Activated CD8-positive, alpha-beta T cell treated with anti-CD3 and anti-CD28 coated beads for 36 hours (primary cell): Measurements from ENCODE around the gene KLHL42. TPM values are rescaled to one million over a fixed set of nuclear protein-coding genes. Genes with fewer than 3 reads are reported as not detected.

Source experiments
- ATAC-seq: fragments of 200-7000 bp; cut with Tn5 transposase; one replicate; pipeline ENCODE4 v1.10.0; 2021; ENCODE audit warnings: mild to moderate bottlenecking, moderate library complexity
- CTCF ChIA-PET: fragments of 350-600 bp; sonication (Branson Sonifier 250); formaldehyde crosslinking; loops from one replicate; lab custom pipeline; 2021; ENCODE audit warnings: antibody characterized with exemption; lab: Charles Lee
- POLR2A ChIA-PET: fragments of 350-600 bp; sonication (Branson Sonifier 250); formaldehyde crosslinking; loops from one replicate; lab custom pipeline; 2021; ENCODE audit warnings: antibody characterized with exemption; lab: Charles Lee
- DNase-seq: peaks from one replicate; pipeline ENCODE4 v3.0.0-alpha.2; 2020
- H3K27ac Mint-ChIP-seq: one replicate; pipeline ENCODE4 v1.8.0; 2021; ENCODE audit warnings: mild to moderate bottlenecking, mixed read lengths
- H3K27me3 Mint-ChIP-seq: one replicate; pipeline ENCODE4 v1.8.0; 2021; ENCODE audit warnings: mixed read lengths
- H3K36me3 Mint-ChIP-seq: one replicate; pipeline ENCODE4 v1.8.0; 2021; ENCODE audit warnings: low read depth, mixed read lengths
- H3K4me1 Mint-ChIP-seq: one replicate; pipeline ENCODE4 v1.8.0; 2021; ENCODE audit warnings: low read depth, mixed read lengths
- H3K4me3 Mint-ChIP-seq: one replicate; pipeline ENCODE4 v1.8.0; 2021; ENCODE audit warnings: mild to moderate bottlenecking, moderate library complexity, mixed read lengths
- H3K9me3 Mint-ChIP-seq: one replicate; pipeline ENCODE4 v1.8.0; 2021; ENCODE audit warnings: mixed read lengths
- intact Hi-C: fragments of 100-400 bp; cut with micrococcal nuclease; formaldehyde crosslinking; loops from one replicate; pipeline ENCODE4 v1.10.0; 2022
- total RNA-seq, 2 experiments: library from RNA; stranded (reverse); gene quantifications; one replicate each; pipeline ENCODE4 v1.2.3, GENCODE V29; 2021
- TF ChIP-seq, protein P1 (sequence below): fragments of 200-600 bp; IDR thresholded peaks from one replicate; pipeline ENCODE4 v1.8.0; 2022; ENCODE audit warnings: antibody characterized with exemption, mild to moderate bottlenecking

Gene KLHL42
- total RNA-seq, 2 experiments from 2014 or later: 10.2 to 11.3 TPM

DNA sequence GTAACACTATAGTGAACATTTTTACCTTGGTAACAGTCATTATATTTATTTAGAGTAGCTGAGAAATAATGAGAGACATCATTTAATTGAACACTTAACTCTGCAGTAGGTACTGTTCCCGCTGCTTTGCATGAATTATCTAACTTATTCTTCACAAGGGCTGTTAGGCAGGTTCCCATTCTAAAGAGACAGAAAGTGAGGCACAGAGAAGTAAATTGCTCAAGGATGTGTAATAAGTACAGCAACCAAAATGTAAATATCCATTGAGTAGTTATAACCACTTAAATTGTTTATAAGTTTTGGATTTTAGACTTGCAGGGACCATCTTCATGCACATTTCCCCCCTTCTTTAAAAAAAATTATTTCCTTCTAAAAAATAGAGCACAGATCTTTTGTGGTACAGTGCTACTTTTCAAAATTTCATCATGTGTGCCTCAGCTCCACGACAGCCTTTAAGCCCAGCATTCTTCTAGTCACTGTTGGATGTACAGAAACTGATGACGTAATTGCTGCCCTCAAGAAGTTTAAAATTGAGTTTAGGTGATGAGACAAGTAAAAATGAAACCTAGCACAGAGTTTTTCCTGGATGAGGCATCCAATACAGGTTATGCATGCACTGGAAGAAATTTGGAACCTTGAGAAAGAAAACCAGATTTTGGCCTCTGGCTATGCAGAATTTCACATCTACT, 6.0 kb downstream of the KLHL42 start:
- TF ChIP-seq, protein P1, sequence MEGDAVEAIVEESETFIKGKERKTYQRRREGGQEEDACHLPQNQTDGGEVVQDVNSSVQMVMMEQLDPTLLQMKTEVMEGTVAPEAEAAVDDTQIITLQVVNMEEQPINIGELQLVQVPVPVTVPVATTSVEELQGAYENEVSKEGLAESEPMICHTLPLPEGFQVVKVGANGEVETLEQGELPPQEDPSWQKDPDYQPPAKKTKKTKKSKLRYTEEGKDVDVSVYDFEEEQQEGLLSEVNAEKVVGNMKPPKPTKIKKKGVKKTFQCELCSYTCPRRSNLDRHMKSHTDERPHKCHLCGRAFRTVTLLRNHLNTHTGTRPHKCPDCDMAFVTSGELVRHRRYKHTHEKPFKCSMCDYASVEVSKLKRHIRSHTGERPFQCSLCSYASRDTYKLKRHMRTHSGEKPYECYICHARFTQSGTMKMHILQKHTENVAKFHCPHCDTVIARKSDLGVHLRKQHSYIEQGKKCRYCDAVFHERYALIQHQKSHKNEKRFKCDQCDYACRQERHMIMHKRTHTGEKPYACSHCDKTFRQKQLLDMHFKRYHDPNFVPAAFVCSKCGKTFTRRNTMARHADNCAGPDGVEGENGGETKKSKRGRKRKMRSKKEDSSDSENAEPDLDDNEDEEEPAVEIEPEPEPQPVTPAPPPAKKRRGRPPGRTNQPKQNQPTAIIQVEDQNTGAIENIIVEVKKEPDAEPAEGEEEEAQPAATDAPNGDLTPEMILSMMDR: no peak
- peak overlapping the region; percentile 39 for H3K27ac Mint-ChIP-seq
- DNase-seq: no peak
- intact Hi-C loops: no loop called here
- ATAC-seq: peak; percentile 59
- no peak overlapping the region for H3K4me3 Mint-ChIP-seq
- peaks cover 50% of the 10 kb centered on the region for H3K4me1 Mint-ChIP-seq
- peaks cover 39% of the 10 kb centered on the region for H3K36me3 Mint-ChIP-seq
- H3K9me3 Mint-ChIP-seq: no peaks in the 10 kb centered on the region
- no peaks in the 10 kb centered on the region for H3K27me3 Mint-ChIP-seq
- POLR2A ChIA-PET: no interaction called here
- CTCF ChIA-PET: interaction anchor here (1.2 kb wide), 1 partner anchor 36 kb away, joined by 4 read pairs; no protein-coding TSS in a partner anchor

DNA sequence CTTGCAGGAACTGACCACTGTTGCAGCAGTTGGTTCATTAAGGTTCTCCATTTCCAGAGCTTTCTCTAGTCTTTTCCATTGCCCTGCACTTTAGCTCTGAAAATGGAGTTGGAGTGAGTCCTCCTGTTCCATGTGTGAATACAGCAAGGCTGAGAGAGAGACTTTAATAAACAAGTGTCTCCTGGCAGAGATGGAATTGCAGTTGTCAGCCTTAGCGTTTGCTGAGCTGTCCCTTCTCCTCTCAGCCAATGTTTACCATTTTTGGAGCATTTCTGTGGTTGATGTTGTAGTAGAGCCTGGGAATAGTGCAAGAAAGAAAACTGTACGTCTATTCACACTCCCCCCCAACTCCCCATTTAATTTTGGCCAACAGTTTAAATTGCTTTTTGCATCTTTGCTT, 7.5 kb downstream of the KLHL42 start:
- CTCF ChIA-PET: interaction anchor here (1.3 to 2.6 kb wide), 2 partner anchors 34 to 55 kb away, joined by 3 to 12 read pairs; no protein-coding TSS in a partner anchor
- ATAC-seq: no peak
- Mint-ChIP-seq H3K4me3 (no peak overlapping the region), H3K27me3 (no peaks in the 10 kb centered on the region), H3K4me1 (peaks cover 36% of the 10 kb centered on the region), H3K36me3 (peaks cover 37% of the 10 kb centered on the region), H3K9me3 (no peaks in the 10 kb centered on the region), H3K27ac (no peak overlapping the region)
- TF ChIP-seq, protein P1: no peak
- intact Hi-C loops: no loop called here
- no peak for DNase-seq
- POLR2A ChIA-PET: interaction anchor here (0.6 to 3.8 kb wide), 3 partner anchors 8 to 1539 kb away, joined by 3 to 14 read pairs (median 4); partner anchors contain the start of genes KLHL42 and MANSC4

DNA sequence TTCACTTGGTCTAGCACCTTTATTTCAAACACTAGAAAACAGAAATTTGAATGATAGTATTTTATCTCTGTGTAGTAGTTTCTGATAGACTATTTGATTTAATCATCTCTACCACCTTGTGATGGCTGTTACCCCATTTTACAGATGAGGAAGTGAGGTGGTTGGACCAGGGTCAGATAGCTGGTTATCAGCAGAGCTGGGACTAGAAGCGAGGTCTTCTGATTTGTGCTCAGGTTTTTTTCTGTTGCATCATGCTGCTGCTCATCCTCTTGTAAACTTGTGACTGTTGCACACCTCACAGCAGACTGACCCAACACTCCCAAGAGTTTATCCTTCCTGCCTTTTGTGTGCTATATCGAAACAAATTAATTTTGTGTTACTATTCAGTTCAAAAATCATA, 10.1 kb downstream of the KLHL42 start:
- no peak for ATAC-seq
- no peaks in the 10 kb centered on the region for H3K9me3 Mint-ChIP-seq
- TF ChIP-seq, protein P1: no peak

DNA sequence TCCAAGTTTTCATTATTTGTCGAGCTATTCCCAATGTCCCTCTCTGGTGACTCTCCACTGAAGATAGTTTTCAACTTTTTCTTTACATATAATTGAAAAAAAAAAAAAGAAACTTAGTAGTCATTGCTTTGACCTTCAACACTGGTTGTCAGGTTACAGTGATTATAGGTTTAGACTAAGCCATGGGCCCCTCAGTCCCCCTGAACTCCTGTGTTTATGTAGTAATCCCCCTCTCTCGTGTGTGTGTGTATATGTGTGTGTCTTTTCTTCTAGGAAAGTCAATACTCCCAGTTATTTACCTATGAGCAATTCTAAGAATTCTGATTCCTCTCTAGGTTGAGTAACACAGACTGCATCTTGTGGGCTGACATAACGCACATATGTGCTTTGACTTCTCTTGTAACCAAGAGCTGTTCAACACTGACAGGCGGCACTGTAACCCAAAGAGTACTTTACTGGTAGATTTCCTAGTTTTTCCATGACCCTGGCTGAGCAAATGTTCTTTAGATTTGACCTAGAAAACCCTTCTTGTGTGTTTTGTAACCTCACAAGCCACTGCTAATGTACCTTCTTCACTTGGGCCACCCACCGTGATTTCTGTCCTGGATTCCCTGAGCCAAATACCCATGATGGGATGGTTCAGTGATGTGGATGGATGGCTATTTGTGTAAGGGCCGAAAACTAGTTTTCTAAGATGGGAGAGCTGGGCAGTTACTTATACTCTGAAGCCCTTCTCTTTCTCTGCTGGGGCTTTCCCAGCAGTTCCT, 15.0 kb downstream of the KLHL42 start:
- no peak for DNase-seq
- POLR2A ChIA-PET: interaction anchor here (1.2 to 4.1 kb wide), 2 partner anchors 15 to 58 kb away, joined by 3 to 15 read pairs; partner anchors contain the start of genes KLHL42 and MANSC4
- peak overlapping the region; percentile 81 for H3K27ac Mint-ChIP-seq
- ATAC-seq: peak; percentile 82
- no peaks in the 10 kb centered on the region for H3K9me3 Mint-ChIP-seq
- CTCF ChIA-PET: interaction anchor here (0.9 to 9.1 kb wide), 2 partner anchors 16 to 27 kb away, joined by 3 to 55 read pairs; no protein-coding TSS in a partner anchor
- H3K4me1 Mint-ChIP-seq: peaks cover 25% of the 10 kb centered on the region
- no peak overlapping the region for H3K4me3 Mint-ChIP-seq
- no peaks in the 10 kb centered on the region for H3K27me3 Mint-ChIP-seq
- peaks cover 52% of the 10 kb centered on the region for H3K36me3 Mint-ChIP-seq
- TF ChIP-seq, protein P1: no peak
- intact Hi-C loops: no loop called here

More for the DNA sequence above, 10.1 kb downstream of the KLHL42 start:
- intact Hi-C loops: no loop called here
- Mint-ChIP-seq H3K36me3 (peaks cover 38% of the 10 kb centered on the region), H3K4me3 (no peak overlapping the region), H3K27ac (no peak overlapping the region), H3K27me3 (no peaks in the 10 kb centered on the region), H3K4me1 (peaks cover 32% of the 10 kb centered on the region)
- no peak for DNase-seq
- ChIA-PET CTCF (no interaction called here), POLR2A (interaction anchor here (3.8 kb wide), 1 partner anchor 11 kb away, joined by 14 read pairs; the partner anchor contains the start of genes KLHL42 and MANSC4)
